T-helper 2 cell treated with Interferon-gamma antibody and Interleukin-4, amounts not matched to agents 5 μg/mL and 100 μg/mL, for 36 hours (primary cell): ENCODE data around the gene CCDC51.

ENCODE experiments used
- DNase-seq: peaks from one replicate; pipeline ENCODE4 v3.0.0; 2021; ENCODE audit warnings: low spot score
- H3K27ac Mint-ChIP-seq: one replicate; pipeline ENCODE4 v1.8.0; 2021; ENCODE audit warnings: mild to moderate bottlenecking, mixed read lengths
- H3K27me3 Mint-ChIP-seq: one replicate; pipeline ENCODE4 v1.8.0; 2021; ENCODE audit warnings: low read depth, mixed read lengths
- H3K36me3 Mint-ChIP-seq: one replicate; pipeline ENCODE4 v1.8.0; 2021; ENCODE audit warnings: low read depth, mixed read lengths
- H3K4me1 Mint-ChIP-seq: one replicate; pipeline ENCODE4 v1.8.0; 2021; ENCODE audit warnings: low read depth, mixed read lengths
- H3K4me3 Mint-ChIP-seq: one replicate; pipeline ENCODE4 v1.8.0; 2022; ENCODE audit warnings: mild to moderate bottlenecking, moderate library complexity, mixed read lengths
- H3K9me3 Mint-ChIP-seq: one replicate; pipeline ENCODE4 v1.8.0; 2021; ENCODE audit warnings: mixed read lengths

CCDC51 gene

GRCh38 chr3:48433472-48434118 is 6.3 kb downstream of the CCDC51 start:
- H3K4me3 Mint-ChIP-seq: no peak overlapping the region
- no peaks in the 10 kb centered on the region for H3K9me3 Mint-ChIP-seq
- peaks cover 8% of the 10 kb centered on the region for H3K36me3 Mint-ChIP-seq
- no peak for DNase-seq
- H3K27ac Mint-ChIP-seq: no peak overlapping the region
- peaks cover 14% of the 10 kb centered on the region for H3K4me1 Mint-ChIP-seq
- peaks cover 6% of the 10 kb centered on the region for H3K27me3 Mint-ChIP-seq

- Mint-ChIP-seq H3K9me3 (no peaks in the 10 kb centered on the region), H3K27me3 (peaks cover 15% of the 10 kb centered on the region), H3K27ac (no peak overlapping the region), H3K4me1 (peaks cover 9% of the 10 kb centered on the region), H3K4me3 (no peak overlapping the region), H3K36me3 (peaks cover 8% of the 10 kb centered on the region)
- no peak for DNase-seq
These were observed 7.2 kb downstream of the CCDC51 start for GRCh38 chr3:48432411-48433371.

GRCh38 chr3:48431224-48432029 is 8.5 kb downstream of the CCDC51 start:
- Mint-ChIP-seq H3K27me3 (peaks cover 24% of the 10 kb centered on the region), H3K4me3 (peak overlapping the region; percentile 76), H3K36me3 (peaks cover 8% of the 10 kb centered on the region), H3K9me3 (no peaks in the 10 kb centered on the region), H3K27ac (no peak overlapping the region), H3K4me1 (peaks cover 9% of the 10 kb centered on the region)
- no peak for DNase-seq

GRCh38 chr3:48430708-48431101 is 9.2 kb downstream of the CCDC51 start:
- Mint-ChIP-seq H3K4me3 (peak overlapping the region; percentile 76), H3K27ac (no peak overlapping the region), H3K9me3 (no peaks in the 10 kb centered on the region), H3K36me3 (peaks cover 8% of the 10 kb centered on the region), H3K4me1 (peaks cover 9% of the 10 kb centered on the region), H3K27me3 (peaks cover 24% of the 10 kb centered on the region)
- DNase-seq: no peak

- H3K27ac Mint-ChIP-seq: peak within 1 kb of the TSS; percentile 7
- peaks cover 6% of the 10 kb centered on the region for H3K4me1 Mint-ChIP-seq
- peaks cover 24% of the 10 kb centered on the region for H3K27me3 Mint-ChIP-seq
- peaks cover 8% of the 10 kb centered on the region for H3K36me3 Mint-ChIP-seq
- H3K4me3 Mint-ChIP-seq: peak within 1 kb of the TSS; percentile 76
- DNase-seq: no peak
- no peaks in the 10 kb centered on the region for H3K9me3 Mint-ChIP-seq
These were observed 9.8 kb downstream of the CCDC51 start, which contains the start of gene PLXNB1 for GRCh38 chr3:48429960-48430707. PLXNB1 (minus strand) TSS chr3:48430086; CDS start chr3:48424611, 5,475 bp downstream.

- peaks cover 6% of the 10 kb centered on the region for H3K4me1 Mint-ChIP-seq
- H3K27me3 Mint-ChIP-seq: peaks cover 24% of the 10 kb centered on the region
- H3K4me3 Mint-ChIP-seq: peak overlapping the region; percentile 76
- H3K36me3 Mint-ChIP-seq: peaks cover 8% of the 10 kb centered on the region
- H3K27ac Mint-ChIP-seq: no peak overlapping the region
- peak; percentile 49 for DNase-seq
- H3K9me3 Mint-ChIP-seq: no peaks in the 10 kb centered on the region
These were observed 10.5 kb downstream of the CCDC51 start for GRCh38 chr3:48429317-48429959.

- H3K4me3 Mint-ChIP-seq: peak overlapping the region; percentile 36
- DNase-seq: no peak
- H3K27ac Mint-ChIP-seq: no peak overlapping the region
- peaks cover 24% of the 10 kb centered on the region for H3K27me3 Mint-ChIP-seq
- peaks cover 6% of the 10 kb centered on the region for H3K4me1 Mint-ChIP-seq
- H3K36me3 Mint-ChIP-seq: peaks cover 8% of the 10 kb centered on the region
- no peaks in the 10 kb centered on the region for H3K9me3 Mint-ChIP-seq
These were observed 11.2 kb downstream of the CCDC51 start for GRCh38 chr3:48428572-48429316.

- Mint-ChIP-seq H3K9me3 (no peaks in the 10 kb centered on the region), H3K27ac (no peak overlapping the region), H3K4me1 (peaks cover 6% of the 10 kb centered on the region), H3K4me3 (peak overlapping the region; percentile 36), H3K36me3 (peaks cover 8% of the 10 kb centered on the region), H3K27me3 (peaks cover 24% of the 10 kb centered on the region)
- no peak for DNase-seq
These were observed 11.8 kb downstream of the CCDC51 start for GRCh38 chr3:48428088-48428571.

GRCh38 chr3:48427630-48427962 is 12.3 kb downstream of the CCDC51 start:
- Mint-ChIP-seq H3K27ac (no peak overlapping the region), H3K27me3 (peaks cover 24% of the 10 kb centered on the region), H3K9me3 (no peaks in the 10 kb centered on the region), H3K4me1 (peaks cover 6% of the 10 kb centered on the region), H3K36me3 (peaks cover 8% of the 10 kb centered on the region), H3K4me3 (peak overlapping the region; percentile 36)
- no peak for DNase-seq

- Mint-ChIP-seq H3K4me3 (no peak overlapping the region), H3K36me3 (peaks cover 4% of the 10 kb centered on the region), H3K27ac (no peak overlapping the region), H3K4me1 (peaks cover 6% of the 10 kb centered on the region), H3K27me3 (peaks cover 24% of the 10 kb centered on the region), H3K9me3 (no peaks in the 10 kb centered on the region)
- DNase-seq: no peak
These were observed 12.8 kb downstream of the CCDC51 start for GRCh38 chr3:48426944-48427629.

GRCh38 chr3:48426401-48426909 is 13.5 kb downstream of the CCDC51 start:
- no peak overlapping the region for H3K4me3 Mint-ChIP-seq

More at GRCh38 chr3:48426401-48426909, 13.5 kb downstream of the CCDC51 start:
- no peak for DNase-seq
- peaks cover 24% of the 10 kb centered on the region for H3K27me3 Mint-ChIP-seq
- peaks cover under 1% of the 10 kb centered on the region for H3K36me3 Mint-ChIP-seq
- no peaks in the 10 kb centered on the region for H3K9me3 Mint-ChIP-seq
- H3K27ac Mint-ChIP-seq: no peak overlapping the region
- H3K4me1 Mint-ChIP-seq: peaks cover 6% of the 10 kb centered on the region
